IPS DF 4.7 (cell line): Measurements from ENCODE around the gene AMZ1.
"Not testable (repeated sequence)": the region's sequence is repeated elsewhere in the genome, so short reads cannot be mapped to it uniquely, and the experiment has no call there.

Source experiments
- DNase-seq: peaks from one replicate; pipeline ENCODE4 v3.0.0-alpha.2; 2013; ENCODE audit warnings: low spot score; ENCODE audit errors: extremely low read depth

Gene AMZ1

GRCh38 chr7:2710901-2711551 is 23.0 kb downstream of the AMZ1 start:
- DNase-seq: no peak

DNA sequence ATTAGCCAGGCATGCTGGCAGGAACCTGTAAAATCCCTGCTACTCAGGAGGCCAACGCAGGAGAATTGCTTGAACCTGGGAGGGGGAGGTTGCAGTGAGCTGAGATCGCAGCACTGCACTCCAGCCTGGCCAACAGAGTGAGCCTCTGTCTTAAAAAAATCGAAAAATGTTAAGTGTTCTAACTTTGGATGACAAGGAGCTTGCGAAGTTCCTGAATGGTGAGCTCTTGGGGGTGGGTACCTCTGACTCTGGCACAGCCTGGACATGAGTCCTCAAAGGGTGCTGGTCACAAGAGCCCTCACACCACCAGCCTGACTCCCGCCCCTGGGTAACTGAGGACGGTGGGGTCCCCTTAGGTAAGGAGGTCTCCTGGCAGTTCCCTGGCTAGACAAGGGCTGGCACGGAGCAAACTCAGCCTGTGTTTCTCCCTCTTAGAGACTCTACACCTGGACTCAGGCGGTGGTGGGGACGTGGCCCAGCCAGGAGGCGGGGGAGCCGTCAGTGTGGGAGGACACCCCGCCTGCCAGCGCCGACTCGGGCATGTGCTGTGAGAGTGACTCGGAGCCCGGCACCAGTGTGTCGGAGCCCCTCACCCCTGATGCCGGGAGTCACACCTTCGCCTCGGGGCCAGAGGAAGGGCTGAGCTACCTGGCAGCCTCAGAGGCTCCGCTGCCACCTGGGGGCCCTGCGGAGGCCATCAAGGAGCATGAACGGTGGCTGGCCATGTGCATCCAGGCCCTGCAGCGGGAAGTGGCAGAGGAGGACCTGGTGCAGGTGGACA is 24.1 kb downstream of the AMZ1 start:
- DNase-seq: no peak

- no peak for DNase-seq
These were observed 25.4 kb downstream of the AMZ1 start for GRCh38 chr7:2713370-2713769.

DNA sequence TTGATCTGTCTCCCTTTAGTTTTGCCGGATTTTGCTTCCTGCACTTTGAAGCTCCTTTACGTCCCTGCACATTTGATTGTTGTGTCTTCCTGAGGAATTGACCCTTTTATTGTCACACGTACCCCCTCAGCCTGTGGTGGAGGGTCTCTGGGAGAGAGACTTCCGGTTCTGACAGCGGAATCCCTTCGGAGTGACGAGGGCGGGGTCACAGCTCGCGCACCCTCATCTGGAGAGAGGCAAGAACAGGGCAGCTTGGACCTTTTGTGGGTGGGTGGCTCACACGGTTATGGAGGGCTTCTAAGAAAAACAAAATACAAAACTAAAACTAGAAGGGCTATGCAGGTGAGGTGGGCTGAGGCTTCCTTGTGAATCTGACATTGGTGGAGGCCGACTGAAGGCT is 26.0 kb downstream of the AMZ1 start:
- DNase-seq: no peak

DNA sequence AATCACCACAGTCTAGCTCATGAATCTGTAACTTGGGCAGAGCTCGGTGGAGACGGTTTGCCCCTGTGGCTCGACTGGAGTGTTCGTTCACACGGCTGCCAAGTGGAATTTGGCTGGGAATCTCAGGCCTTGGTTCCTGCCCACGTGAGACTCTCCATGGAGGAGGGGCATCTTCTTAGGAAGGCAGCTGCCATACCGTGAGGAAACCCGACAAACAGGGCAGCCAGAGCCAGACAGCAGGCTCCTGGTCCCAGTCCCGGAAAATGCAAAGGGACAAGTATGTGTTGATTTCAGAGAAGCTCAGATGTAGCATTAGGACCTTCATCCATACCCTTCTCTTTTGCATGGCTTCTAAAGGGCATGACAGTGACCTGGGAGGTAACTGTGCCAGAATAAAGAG is 26.6 kb downstream of the AMZ1 start:
- no peak for DNase-seq

DNA sequence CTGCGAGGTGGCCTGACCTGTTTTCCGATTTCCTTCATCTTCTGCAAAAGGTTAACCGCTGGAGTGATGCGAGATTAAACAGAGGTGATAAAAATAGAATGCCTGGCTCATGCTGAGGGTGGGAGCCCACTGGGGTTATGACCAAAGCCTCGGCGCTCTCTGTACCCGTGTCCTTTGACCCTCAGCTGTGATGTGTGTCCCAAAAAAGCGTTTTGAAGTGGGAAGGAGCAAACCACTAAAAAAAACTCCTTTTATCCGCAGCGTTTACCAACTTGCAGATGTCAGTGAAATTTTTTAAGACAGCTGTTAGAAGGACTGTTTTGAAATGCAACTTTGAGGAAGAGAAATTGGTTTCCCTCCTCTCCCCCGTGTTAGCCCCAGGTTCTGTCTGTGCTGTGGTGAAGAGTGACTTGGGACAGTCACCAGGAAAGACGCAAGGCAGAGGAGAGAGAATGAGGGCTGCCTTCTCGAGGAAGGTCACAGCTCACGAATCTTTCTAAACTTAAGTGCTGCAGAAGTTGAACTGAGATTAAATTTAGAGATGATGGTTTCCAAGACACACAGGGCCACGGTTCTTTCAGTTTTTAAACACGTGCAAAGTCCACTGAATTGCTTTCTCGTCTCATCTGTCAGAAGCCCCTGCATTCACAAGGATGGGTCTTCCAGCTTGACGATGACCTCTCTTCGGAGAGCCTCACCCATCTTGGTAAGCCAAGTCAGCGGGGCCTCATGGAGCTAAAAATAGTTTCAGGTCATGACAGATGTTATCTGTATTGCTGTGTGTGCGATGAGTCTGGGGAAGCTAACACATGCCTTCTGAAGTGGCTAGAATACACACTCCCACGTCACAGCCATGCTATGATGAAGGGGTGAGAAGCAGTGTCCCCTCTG is 27.6 kb downstream of the AMZ1 start:
- no peak for DNase-seq

- no peak for DNase-seq
These were observed 28.5 kb downstream of the AMZ1 start for GRCh38 chr7:2716488-2716887.

DNA sequence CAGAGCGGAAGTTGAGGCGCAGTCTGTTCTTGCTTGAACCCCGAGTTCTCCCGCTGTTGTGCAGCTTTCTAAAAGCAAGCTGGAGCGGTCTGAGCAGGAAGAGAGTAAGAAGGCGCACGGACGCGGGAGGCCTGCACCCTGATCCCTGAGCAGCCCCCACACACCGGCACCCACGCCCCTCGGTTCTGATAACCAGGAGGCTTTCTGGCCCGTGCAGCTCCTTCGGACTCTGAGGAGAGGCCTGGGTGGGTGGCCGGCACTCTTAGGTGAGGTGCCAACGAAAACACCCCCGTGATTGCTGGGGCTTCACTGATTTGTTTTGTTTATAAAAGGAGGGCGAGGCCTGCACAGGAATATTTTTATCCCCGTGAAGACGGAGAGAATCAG is 28.9 kb downstream of the AMZ1 start:
- no peak for DNase-seq

GRCh38 chr7:2717293-2718261 is 29.6 kb downstream of the AMZ1 start:
- no peak for DNase-seq

DNA sequence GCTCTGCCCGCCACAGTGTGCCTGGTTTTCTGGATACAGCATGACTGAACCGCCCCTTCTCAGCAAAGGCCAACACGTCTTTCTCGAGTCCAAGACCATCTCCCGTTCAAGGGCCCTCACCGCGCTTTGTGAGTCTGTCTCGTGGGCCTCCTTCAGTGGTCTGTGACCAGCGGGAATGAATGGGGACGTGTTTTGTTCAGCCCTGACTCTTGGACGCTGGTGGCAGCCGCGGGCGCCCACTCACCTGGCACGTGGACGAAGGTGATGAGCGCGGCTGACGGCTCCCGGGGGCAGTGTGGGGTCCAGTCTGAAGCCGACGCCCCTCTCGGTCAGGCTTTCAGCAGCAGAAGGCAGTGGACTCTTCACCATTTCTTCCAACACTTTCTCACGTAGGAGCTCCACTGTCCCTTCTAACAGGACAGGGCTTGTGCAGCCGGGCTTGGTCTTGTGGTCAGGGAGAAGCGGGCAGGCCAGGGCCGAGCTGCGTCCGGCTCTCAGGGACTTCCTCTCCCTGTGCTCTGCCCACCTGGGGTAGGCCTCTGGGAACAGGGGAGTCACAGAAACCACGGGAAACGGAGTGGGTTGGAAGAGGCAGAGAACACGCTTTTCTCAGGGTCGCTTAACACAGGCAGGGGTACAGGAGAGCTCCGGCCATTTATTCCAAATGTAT is 30.4 kb downstream of the AMZ1 start:
- DNase-seq: no peak

DNA sequence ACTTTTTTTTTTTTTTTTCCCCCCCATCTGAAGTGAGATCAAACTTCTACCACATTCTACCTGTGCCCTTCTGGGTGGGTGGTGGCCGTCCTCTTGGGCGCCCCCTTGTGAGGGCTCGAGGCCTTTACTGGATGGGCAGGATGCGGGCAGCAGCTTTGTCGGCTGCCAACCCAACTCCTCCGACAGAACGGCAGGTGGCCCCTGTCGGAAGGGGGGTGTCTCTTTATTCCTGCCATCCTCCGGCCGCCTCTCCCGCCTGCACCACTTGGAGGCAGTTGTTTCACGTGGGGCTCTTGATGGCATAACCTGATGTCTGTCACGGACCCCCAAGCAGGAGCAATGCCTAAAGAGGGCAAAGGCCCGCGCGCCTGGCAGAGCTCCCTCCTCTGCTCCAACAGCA is 31.0 kb downstream of the AMZ1 start:
- DNase-seq: no peak

GRCh38 chr7:2720024-2720423 is 32.0 kb downstream of the AMZ1 start:
- no peak for DNase-seq

- no peak for DNase-seq
These were observed 33.8 kb downstream of the AMZ1 start for GRCh38 chr7:2721842-2722241.

- no peak for DNase-seq
These were observed 34.6 kb downstream of the AMZ1 start for GRCh38 chr7:2722591-2722990.

- DNase-seq: no peak
These were observed 35.3 kb downstream of the AMZ1 start for GRCh38 chr7:2723138-2723850.

GRCh38 chr7:2724036-2724435 is 36.0 kb downstream of the AMZ1 start:
- DNase-seq: not testable (repeated sequence)

GRCh38 chr7:2724453-2725177 is 36.6 kb downstream of the AMZ1 start:
- no peak for DNase-seq

DNA sequence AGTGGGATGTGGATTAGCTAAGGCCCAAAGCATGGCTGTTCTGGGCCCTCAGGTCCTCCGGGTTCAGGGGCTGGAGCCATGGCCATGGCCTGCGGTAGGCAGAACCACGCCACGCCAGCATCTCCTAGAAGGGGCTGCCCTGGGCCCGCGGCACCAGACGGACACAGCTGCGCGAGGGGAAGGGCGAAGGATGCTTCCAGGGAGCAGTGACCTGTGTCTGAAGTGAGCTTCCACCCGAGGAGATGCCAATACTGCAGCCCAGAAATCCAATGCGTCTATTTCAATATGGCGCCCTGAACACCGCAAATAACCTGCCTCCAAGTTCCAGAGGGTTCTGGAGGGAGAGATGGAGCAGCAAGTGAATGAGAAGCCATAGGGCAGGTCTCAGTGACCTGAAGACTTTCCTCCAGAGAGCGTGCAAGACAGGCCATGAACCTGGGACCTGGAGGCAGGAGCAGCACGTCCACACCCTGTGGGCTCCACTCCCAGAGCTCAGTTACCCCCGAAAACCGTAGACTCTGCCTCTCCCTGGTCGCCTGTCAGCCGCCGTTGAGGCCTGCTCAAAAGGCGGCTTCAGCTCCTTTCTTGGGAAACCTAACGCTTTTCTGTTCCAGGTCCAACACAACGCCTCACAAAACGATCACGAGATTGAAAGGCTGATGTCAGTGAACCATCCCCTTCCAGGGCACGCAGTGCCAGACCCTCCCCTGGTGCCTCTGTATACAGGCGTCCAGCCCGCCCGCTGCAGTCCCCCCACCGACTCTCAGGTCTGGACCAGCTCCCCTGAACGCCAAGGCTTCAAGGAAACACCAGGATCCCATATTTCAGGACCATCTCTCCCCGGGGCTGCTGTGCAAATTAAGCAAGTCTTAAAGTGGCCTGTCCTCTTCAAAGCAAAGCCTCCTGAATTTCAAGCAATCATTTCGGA is 37.4 kb downstream of the AMZ1 start:
- no peak for DNase-seq
